BLaER1 (cell line): Measurements from ENCODE around the gene SLCO4A1.
A peak's percentile ranks its signal among the peaks of the same experiment; 100 is the strongest.

Experiments
- H3K27ac ChIP-seq: shearing (Covaris generic); formaldehyde crosslinking; 2 replicates; pipeline ENCODE4 v1.8.1; 2022
- H3K27me3 ChIP-seq: shearing (Covaris generic); formaldehyde crosslinking; 2 replicates; pipeline ENCODE4 v1.8.1; 2022
- H3K36me3 ChIP-seq: shearing (Covaris generic); formaldehyde crosslinking; 2 replicates; pipeline ENCODE4 v1.8.1; 2022
- H3K4me1 ChIP-seq: shearing (Covaris generic); formaldehyde crosslinking; 2 replicates; pipeline ENCODE4 v1.8.1; 2022
- H3K4me2 ChIP-seq: shearing (Covaris generic); formaldehyde crosslinking; 2 replicates; pipeline ENCODE4 v1.8.1; 2022
- H3K4me3 ChIP-seq: shearing (Covaris generic); formaldehyde crosslinking; 2 replicates; pipeline ENCODE4 v1.8.1; 2022
- H3K9ac ChIP-seq: shearing (Covaris generic); formaldehyde crosslinking; 2 replicates; pipeline ENCODE4 v1.8.1; 2022
- H3K9me3 ChIP-seq: shearing (Covaris generic); formaldehyde crosslinking; 2 replicates; pipeline ENCODE4 v1.8.1; 2022
- H4K20me1 ChIP-seq: shearing (Covaris generic); formaldehyde crosslinking; 2 replicates; pipeline ENCODE4 v1.8.1; 2022
- Cebpa-rat ChIP-seq: shearing (Covaris generic); IDR thresholded peaks from 2 replicates; pipeline ENCODE4 v1.8.1; 2022

The SLCO4A1 gene

DNA sequence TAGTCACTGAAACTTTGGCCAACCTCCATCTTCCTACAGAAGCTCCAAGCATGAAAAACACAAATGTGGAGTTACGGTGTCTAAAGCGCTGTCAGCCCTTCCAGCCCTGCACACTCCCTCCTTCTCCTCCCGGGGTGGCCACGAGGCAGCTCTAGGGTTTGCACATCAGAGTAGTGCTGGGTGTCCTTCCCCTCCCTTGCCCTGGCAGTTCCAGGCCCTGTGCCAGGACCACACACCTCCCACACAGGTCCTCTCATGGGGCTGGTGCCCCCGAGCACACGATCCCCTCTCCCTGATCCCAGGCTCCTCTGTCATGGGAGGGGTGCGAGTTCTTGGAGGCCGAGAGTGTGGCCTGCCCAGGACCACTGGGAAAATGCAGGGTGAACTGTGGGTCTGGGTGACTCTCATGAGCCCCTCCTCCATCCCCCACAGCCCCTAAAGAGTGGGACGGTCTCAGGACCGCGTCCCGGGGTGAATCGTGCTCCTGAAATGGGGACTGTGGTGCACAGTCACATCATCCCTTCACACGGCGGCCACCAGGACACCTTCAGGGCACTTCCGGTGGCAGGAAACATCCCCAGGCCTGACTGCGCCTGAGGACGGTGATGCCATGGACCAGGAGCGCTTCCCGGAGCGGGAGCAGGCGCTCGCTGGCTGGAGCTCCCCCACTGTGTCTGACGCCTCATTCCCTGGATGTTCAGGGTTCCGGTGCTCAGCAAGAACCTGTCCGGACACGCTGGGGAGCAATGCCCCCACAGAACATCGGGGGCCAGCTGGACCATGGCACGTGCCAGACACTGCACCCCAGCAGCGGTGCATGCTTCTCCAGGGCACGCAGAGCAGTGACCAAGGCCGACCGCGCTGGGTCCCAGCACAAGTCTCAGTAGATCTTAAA, 42.8 kb upstream of the SLCO4A1 start:
- no peak overlapping the region for H3K4me3 ChIP-seq
- no peaks in the 10 kb centered on the region for H3K9me3 ChIP-seq
- no peak overlapping the region for H3K9ac ChIP-seq
- H4K20me1 ChIP-seq: 0 out of 2 replicates have a peak, but pooled peaks cover 9% of the 10 kb centered on the region
- H3K4me1 ChIP-seq: peaks cover 50% of the 10 kb centered on the region
- no peaks in the 10 kb centered on the region for H3K36me3 ChIP-seq
- no peak overlapping the region for H3K27ac ChIP-seq
- no peak overlapping the region for H3K4me2 ChIP-seq
- no peak for TF ChIP-seq Cebpa-rat
- peaks cover 34% of the 10 kb centered on the region for H3K27me3 ChIP-seq

GRCh38 chr20:62601172-62601571, 41.1 kb upstream of the SLCO4A1 start:
- Histone ChIP-seq H4K20me1 (0 out of 2 replicates have a peak, but pooled peaks cover 4% of the 10 kb centered on the region), H3K4me1 (peaks cover 59% of the 10 kb centered on the region), H3K4me2 (peak overlapping the region; percentile 99; the same call in 1 of the 2 replicates), H3K9ac (no peak overlapping the region), H3K9me3 (no peaks in the 10 kb centered on the region), H3K27me3 (peaks cover 17% of the 10 kb centered on the region), H3K4me3 (no peak overlapping the region), H3K27ac (no peak overlapping the region), H3K36me3 (no peaks in the 10 kb centered on the region)
- TF ChIP-seq Cebpa-rat: no peak

DNA sequence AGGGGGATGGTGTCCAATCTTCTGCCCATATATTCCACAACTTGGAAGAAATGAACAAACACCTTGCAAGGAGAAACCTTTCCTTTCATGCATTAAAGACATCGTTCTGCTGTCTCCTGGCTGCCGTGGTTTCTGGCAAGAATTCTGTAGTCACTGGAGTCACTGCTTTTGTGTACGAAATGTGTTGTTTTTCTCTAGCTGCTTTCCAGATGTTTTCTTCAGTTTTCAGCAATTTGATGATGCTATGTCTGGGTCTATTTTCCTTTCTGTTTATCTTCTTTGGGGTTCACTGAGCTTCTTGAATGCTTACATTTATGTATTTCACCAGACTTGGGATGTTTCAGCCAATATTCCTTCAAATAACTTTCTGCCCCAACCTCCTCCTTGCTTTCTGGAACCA, 40.6 kb upstream of the SLCO4A1 start:
- Histone ChIP-seq H3K27me3 (peaks cover 12% of the 10 kb centered on the region), H4K20me1 (no peaks in the 10 kb centered on the region), H3K4me1 (peaks cover 59% of the 10 kb centered on the region), H3K9me3 (no peaks in the 10 kb centered on the region), H3K9ac (no peak overlapping the region), H3K4me3 (no peak overlapping the region), H3K4me2 (peak overlapping the region; percentile 99), H3K27ac (no peak overlapping the region), H3K36me3 (no peaks in the 10 kb centered on the region)
- no peak for TF ChIP-seq Cebpa-rat

DNA sequence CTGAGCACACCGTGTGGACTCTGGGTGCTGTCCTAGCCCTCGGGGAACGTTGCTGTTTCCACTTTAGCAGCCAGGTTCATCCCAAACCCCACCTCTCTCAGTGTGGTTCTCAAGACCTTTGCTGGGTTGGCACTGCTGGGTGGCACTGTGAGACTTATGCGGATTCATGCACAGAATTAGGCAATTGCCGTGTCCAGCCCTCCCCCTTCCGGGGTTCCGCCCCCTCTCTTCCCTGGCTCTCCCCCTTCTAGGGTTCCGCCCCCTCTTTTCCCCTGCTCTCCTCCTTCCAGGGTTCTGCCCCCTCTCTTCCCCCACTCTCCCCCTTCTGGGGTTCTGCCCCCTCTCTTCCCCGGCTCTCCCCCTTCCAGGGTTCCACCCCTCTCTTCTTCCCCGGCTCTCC, 39.8 kb upstream of the SLCO4A1 start:
- H3K27ac ChIP-seq: peak overlapping the region; percentile 52
- H3K4me3 ChIP-seq: peak overlapping the region; percentile 55
- H3K9me3 ChIP-seq: no peaks in the 10 kb centered on the region
- peaks cover 65% of the 10 kb centered on the region for H3K4me1 ChIP-seq
- H4K20me1 ChIP-seq: no peaks in the 10 kb centered on the region
- H3K4me2 ChIP-seq: peak overlapping the region; percentile 99
- H3K27me3 ChIP-seq: peaks cover 4% of the 10 kb centered on the region
- no peak for TF ChIP-seq Cebpa-rat
- H3K36me3 ChIP-seq: no peaks in the 10 kb centered on the region
- H3K9ac ChIP-seq: peak overlapping the region; percentile 40; the same call in 1 of the 2 replicates

GRCh38 chr20:62603021-62603906, 39.0 kb upstream of the SLCO4A1 start:
- Histone ChIP-seq H3K4me3 (peak overlapping the region; percentile 55), H3K9ac (peak overlapping the region; percentile 40), H3K4me2 (peak overlapping the region; percentile 99), H3K27ac (peak overlapping the region; percentile 52), H3K4me1 (peaks cover 72% of the 10 kb centered on the region), H3K27me3 (no peaks in the 10 kb centered on the region), H3K36me3 (no peaks in the 10 kb centered on the region), H4K20me1 (no peaks in the 10 kb centered on the region), H3K9me3 (no peaks in the 10 kb centered on the region)
- TF ChIP-seq Cebpa-rat: no peak

DNA sequence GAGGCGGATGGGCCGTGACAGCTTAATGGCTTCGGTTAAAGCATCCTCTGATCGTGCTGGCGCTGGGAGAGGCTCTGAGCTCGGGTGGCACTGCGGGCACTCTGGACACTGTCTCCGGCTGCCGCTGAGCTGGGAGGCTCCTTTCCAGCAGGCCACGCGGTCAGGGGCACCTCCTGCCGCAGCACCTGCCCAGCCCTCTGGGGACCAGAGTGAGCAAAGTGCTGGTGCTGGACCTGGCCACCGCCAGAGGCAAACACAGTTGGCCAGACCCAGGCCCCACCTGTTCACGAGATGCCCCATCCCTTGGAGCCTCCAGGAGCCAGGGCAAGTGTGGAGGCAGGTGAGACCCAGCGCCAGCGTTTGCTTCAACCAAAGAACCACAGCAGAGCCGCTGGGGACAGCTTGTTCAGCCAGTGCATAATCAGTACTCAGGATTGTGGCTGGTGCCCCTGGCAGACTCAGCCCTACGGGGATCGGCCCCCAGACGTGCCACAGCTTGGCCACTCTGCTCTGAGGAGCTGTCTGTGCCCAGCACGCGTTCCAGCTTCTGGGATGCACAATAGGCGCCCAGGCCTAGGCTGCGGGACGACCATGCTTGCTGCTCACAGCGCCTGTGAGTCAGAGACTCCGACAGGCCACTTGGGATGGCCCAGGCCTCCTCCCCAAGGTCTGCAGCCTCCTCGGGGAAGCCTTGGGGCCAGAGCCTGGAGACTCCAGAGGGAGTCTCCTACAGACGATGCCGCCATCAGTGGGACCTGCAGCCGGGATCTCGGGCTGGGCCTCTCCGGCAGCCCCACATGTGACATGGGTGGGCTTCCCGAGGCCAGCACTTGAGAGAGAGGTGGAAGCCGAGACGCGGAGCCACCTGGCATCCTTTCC, 38.2 kb upstream of the SLCO4A1 start:
- Histone ChIP-seq H3K4me3 (peak overlapping the region; percentile 55), H3K4me1 (peaks cover 79% of the 10 kb centered on the region), H3K4me2 (peak overlapping the region; percentile 99), H3K9ac (peak overlapping the region; percentile 56), H3K27me3 (no peaks in the 10 kb centered on the region), H3K9me3 (no peaks in the 10 kb centered on the region), H3K36me3 (no peaks in the 10 kb centered on the region), H4K20me1 (no peaks in the 10 kb centered on the region), H3K27ac (peak overlapping the region; percentile 77)
- no peak for TF ChIP-seq Cebpa-rat

- Histone ChIP-seq H3K4me1 (peaks cover 85% of the 10 kb centered on the region), H3K27me3 (no peaks in the 10 kb centered on the region), H3K4me3 (peak overlapping the region; percentile 55; the same call in 1 of the 2 replicates), H3K27ac (peak overlapping the region; percentile 77), H3K4me2 (peak overlapping the region; percentile 99), H4K20me1 (no peaks in the 10 kb centered on the region), H3K9ac (peak overlapping the region; percentile 56), H3K9me3 (no peaks in the 10 kb centered on the region), H3K36me3 (no peaks in the 10 kb centered on the region)
- TF ChIP-seq Cebpa-rat: no peak
These were observed 37.5 kb upstream of the SLCO4A1 start for GRCh38 chr20:62604796-62605195.

GRCh38 chr20:62605236-62605943, 36.9 kb upstream of the SLCO4A1 start:
- Histone ChIP-seq H3K36me3 (no peaks in the 10 kb centered on the region), H3K9ac (peak overlapping the region; percentile 51; the same call in 1 of the 2 replicates), H3K27me3 (no peaks in the 10 kb centered on the region), H4K20me1 (no peaks in the 10 kb centered on the region), H3K4me2 (peak overlapping the region; percentile 99), H3K4me1 (peaks cover 88% of the 10 kb centered on the region), H3K9me3 (no peaks in the 10 kb centered on the region), H3K4me3 (peak overlapping the region; percentile 55), H3K27ac (peak overlapping the region; percentile 77)
- no peak for TF ChIP-seq Cebpa-rat
